Stimulated activated CD8-positive, alpha-beta memory T cell treated with anti-CD3 and anti-CD28 coated beads, Interleukin-15, amount 100 ng/mL, for 4 hours (primary cell): Measurements from ENCODE around the gene WDR70.
"Not testable (repeated sequence)": the region's sequence is repeated elsewhere in the genome, so short reads cannot be mapped to it uniquely, and the experiment has no call there.

Experiments used
- DNase-seq, 2 donors: peaks; one replicate each; pipeline ENCODE4 v3.0.0-alpha.2; 2020; ENCODE audit warnings: low read depth in 2 of 2

Gene WDR70

DNA sequence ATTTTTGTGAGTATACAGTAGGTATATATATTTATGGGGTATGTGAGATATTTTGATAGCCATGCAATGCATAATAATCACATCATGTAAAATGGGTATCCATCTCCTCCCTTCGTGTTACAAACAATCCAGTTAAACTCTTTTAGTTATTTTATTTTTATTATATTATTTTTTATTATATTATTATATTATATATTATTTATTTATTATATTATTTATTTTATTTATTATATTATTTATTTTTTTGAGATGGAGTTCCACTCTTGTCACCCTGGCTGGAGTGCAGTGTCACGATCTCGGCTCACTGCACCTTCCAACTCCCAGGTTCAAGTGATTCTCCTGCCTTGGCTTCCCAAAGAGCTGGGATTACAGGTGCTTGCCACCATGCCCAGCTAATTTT, 138.6 kb downstream of the WDR70 start:
- DNase-seq = no peak

DNA sequence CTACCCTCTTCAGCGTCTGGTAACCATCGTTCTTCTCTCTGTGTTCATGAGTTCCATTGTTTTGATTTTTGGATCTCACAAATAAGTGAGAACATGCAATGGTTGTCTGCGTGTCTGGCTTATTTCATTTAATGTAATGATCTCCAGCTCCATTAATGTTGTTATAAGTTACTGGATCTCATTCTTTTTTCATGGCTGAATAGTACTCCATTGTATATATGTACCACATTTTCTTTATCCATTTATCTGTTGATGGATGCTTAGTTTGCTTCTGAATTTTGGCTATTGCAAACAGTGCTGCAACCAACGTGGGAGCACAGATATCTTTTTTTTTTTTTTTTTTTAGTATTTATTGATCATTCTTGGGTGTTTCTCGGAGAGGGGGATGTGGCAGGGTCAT, 139.2 kb downstream of the WDR70 start:
- DNase-seq = not testable (repeated sequence)

DNA sequence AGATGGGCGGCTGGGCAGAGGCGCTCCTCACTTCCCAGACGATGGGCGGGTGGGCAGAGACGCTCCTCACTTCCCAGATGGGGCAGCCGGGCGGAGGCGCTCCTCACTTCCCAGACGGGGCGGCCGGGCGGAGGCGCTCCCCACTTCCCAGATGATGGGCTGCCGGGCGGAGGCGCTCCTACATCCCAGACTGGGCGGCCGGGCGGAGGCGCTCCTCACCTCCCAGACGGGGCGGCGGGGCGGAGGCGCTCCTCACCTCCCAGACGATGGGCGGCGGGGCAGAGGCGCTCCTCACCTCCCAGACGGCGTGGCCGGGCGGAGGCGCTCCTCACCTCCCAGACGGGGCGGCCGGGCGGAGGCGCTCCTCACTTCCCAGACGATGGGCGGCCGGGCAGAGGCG, 140.2 kb downstream of the WDR70 start:
- DNase-seq = no peak

DNA sequence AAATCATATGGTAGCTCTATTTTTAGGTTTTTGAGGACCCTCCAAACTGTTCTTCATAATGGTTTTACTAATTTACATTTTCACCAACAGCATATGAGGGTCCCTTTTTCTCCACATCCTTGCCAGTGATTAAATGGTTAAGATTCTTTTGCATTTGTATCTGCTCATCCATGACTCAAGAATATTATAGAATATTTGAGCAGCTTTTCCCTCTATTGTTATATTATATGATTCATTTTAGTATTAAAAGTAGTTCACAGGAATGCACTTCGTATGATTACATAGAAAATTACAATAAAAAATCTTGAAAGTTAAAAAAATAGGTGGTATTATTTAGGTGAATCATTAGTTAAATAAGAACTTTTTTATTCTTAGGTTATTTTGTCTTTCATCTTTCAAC, 140.7 kb downstream of the WDR70 start:
- no peak for DNase-seq

DNA sequence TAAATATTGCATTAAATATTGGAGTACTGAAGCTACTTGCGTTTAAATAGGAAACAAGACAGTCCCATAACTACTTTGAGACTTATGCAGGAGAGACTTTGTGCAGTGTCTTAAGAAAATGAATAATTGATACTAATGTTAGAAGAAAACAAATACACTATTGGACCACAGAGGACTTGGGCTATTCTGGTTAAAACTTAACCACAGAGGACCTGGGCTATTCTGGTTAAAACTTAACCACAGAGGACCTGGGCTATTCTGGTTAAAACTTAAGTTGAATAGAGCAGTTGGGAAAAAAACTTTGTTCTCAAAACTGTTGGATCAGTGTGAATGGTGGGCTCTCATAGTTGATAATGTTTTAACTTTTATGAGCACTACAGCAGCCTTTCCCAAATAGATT, 141.7 kb downstream of the WDR70 start:
- no peak for DNase-seq

DNA sequence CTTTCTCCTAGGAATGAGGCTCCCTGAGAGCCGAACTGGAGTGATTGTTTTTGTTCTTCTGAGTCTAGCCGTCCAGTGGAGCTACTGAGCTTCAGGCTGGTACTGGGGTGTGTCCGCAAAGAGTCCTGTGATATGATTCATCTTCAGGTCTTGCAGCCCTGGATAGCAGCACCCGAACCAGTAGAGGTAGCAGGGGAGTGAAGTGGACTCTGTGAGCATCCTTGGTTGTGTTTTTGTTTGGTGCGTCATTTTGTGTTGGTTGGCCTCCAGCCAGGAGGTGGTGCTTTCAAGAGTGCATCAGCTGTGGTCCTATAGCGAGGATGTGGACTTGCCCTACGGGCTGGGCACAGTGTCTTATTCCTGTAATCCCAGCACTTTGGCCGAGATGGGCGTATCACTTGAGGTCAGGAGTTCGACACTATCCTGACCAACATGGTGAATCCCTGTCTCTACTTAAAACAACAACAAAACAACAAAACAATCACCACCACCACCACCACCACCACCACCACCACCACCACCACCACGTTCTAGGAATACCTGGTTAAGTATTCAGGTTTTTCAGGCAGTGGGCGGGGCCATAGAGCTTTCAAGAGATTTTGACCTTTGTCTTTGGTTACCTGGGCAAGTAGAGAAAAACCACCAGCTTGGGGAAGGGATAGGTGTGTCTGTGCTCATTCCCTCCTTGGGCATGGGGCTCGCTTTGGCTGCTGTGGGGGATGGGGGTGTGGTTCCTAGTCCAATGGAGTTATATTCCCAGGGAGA, 154.0 kb downstream of the WDR70 start:
- DNase-seq = no peak

DNA sequence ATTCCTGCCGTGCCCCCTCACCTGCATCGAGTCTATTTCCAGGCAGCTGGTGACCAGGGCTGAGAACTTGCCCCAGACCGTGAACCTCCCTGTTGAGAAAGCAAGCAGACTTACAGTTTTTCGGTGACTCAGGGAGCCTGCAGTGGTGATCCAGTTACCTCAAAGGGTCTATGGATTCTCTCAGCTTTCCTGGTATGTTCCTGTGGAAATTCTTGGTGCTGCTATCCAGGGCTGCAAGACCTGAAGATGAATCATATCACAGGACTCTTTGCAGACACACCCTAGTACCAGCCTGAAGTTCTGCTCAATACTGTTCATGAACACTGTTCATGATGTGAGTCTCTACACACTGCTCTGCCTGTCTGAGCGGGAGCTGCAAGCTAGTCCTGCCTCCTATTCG, 154.7 kb downstream of the WDR70 start:
- no peak for DNase-seq

GRCh38 chr5:37539459-37539858, 160.3 kb downstream of the WDR70 start:
- DNase-seq = no peak

GRCh38 chr5:37543216-37543615, 164.1 kb downstream of the WDR70 start:
- no peak for DNase-seq

DNA sequence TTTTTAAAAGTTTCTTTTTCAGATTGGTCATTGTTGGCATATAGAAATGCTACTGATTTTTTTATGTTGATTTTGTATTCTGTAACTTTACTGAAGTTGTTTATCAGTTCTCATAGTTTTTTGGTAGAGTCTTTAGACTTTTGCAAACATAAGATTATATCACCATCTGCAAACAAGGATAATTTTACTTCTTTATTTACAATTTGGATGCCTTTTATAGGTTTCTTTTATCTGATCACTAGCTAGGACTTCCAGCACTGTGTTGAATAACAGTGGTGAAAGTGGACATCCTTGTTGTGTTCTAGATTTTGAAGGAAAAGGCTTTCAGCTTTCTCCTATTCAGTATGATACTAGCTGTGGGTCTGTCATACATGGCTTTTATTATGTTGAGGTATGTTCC, 170.3 kb downstream of the WDR70 start:
- no peak for DNase-seq

- no peak for DNase-seq
Measured at GRCh38 chr5:37552161-37552560, 173.0 kb downstream of the WDR70 start.

DNA sequence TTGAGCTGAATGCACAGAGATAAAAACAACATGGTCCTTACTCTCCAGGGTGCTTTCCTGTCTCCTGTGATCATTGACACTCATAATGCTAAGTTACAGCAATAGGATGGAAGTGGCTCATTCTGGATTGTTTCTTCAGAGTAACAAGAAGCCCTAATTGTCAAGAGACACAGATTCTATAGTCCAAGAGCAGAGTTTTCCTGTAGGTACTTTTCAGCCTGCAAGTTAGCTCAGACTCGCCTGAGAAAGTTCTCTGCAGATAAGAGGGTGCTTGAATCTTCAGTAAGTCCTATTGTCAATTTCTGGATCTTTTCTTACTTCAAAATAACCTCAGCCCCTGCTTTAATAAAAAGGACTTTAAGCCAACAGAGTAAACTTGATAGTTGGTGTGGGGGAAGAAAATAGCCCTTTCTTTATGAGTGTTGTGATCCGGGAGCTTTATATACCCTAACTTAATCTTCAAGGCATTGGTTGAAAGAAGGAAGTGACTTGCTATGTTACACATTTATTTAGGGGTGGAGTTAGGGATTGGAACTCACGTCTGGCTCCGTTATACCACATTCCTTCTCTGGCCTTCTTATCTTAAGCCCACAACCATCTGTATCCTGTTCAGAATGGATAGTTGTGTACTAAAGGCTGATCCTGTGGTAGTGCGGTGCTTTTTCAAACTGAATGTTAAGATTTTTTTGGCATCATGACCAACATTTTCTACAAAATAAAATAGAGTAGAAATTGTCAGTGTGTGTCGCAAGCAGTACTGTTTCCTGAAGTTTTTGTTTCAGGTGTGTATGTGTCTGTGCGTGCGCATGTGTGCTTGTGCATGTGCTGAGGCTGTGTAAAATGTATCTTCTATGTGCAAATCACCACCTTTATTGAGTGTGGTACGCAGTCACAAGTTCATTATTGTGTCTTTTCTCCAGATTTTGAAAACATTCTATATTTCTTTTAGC, 173.9 kb downstream of the WDR70 start:
- DNase-seq = no peak

DNA sequence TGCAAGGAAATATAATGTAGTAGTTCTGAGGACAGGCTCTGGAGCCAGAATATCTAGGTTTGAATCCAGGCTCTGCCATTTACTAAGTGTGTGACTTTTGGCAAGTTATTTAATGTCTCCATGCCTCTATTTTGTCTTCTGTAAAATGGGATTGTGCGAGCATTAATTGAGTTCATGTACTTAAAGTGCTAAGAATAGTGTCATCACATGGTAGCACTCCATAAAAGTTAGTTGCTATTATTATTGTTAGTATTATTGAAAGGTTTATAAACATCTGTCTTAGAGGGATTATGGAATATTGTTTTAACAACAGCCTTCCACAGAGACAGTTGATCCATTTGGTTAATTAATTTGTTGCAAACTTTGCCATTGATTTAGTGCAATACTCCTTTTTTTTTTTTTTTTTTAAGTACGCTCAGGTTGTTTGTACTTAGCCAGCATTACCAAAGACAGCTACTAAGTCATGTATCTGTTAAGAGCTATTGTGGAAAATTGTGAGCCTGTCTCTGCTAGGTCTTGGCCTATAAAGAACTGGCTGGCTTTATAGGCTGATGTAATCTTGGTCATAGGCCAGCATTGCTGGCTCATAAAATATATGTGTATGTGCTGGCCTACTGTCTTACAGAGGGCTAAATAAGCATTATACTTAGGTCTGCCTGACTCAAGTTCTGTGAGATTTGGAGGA, 174.7 kb downstream of the WDR70 start:
- DNase-seq = no peak

GRCh38 chr5:37554405-37554739, 175.3 kb downstream of the WDR70 start:
- no peak for DNase-seq

- no peak for DNase-seq
Measured at GRCh38 chr5:37554938-37555337, 175.8 kb downstream of the WDR70 start.

GRCh38 chr5:37557734-37558293, 178.7 kb downstream of the WDR70 start:
- DNase-seq = no peak

DNA sequence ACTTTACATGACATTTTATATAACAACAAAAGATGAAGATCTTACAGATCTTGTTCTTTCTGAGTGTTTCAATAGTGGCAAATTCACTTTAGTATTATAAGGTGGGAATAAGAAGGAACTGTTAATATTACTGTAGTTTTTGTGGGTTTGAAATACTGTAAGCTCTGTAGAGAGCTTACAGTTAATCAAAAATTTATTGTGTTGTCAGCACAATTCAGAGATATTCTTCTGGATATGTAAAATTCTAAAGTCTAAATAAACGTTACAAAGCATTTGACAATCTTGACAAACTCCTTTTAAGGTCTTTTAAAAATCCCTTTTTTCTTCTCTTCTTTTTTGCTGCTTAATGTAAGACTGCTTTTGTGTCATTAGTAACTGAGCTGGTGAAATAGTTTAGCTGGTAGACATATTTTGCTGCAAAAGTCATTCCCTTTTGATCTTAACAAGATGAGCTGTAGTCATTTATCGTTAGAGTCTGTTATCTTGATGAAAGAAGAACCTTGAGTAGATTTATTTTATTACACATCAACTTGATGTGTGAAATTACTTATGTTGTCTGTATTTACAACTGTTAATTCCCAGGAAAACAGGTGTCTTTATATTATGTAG, 186.0 kb downstream of the WDR70 start:
- DNase-seq = no peak

GRCh38 chr5:37567566-37567965, 188.4 kb downstream of the WDR70 start:
- DNase-seq = no peak

DNA sequence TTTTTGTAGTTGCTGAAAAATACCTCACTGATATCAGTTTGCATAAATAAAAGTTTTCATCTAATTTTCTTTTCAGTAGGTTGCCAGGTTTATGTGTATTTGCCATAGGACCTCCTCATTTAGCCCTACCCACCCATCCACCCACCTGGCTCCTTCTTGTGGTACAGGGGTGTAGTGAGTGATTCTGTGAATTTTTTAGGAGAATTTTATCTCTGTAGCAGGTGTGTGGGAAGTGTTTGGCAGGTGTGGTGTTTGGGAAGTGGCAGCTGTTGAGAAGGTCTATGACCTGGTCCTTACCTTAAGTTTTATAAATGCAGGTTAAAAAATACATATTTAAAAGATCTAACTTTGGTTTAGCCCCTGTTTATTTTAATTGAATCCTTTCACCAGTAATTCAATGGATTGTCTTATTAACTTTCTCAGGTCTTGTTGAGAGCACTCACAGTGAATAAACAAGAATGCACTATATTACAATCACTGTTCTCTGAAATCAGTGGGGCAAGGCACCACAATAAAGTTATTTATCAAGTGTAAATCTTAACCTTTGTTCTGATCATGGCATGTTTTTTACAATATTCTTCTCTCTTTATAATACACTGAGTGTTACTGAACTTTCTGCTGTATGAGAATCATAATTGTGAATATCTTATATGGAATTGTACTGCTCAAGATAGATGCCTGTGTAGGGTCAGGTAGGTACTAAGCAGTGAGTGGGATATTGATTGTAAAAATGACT, 189.1 kb downstream of the WDR70 start:
- no peak for DNase-seq

GRCh38 chr5:37568893-37569292, 189.8 kb downstream of the WDR70 start:
- no peak for DNase-seq

DNA sequence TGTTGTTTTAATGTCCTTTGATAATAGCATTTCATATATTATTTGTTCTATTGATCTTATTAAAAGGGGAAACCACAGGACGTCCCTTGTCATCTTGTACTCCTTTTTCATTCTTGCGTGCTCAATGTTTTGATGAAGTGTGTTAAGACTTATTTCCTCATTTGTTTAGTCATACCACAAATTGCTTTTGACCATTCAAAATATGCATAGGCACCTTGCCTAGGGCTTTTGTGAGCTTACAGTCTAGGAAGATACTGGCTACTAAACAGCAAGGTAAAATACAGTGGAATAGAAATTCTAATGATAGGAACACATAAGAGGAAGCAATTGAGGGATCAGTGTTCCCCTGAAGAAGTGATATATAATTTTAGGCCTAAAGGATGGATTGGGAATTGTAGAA, 190.3 kb downstream of the WDR70 start:
- no peak for DNase-seq
